ENCODE measurements around the gene NOL4L. TPM values are rescaled to one million over a fixed set of nuclear protein-coding genes. Genes with fewer than 3 reads are reported as not detected.

NOL4L gene
- total and polyA plus RNA-seq, 10 donors, result 3.4 to 45.4 (median 28.6) TPM

- Histone ChIP-seq H3K4me3 (peak overlapping the region in 6 of 8 donors; percentile 3 to 42 (median 16)), H3K27ac (peak overlapping the region; percentile 58 to 87 (median 78)), H3K27me3 (replicated peaks in 1 of 7) (no peaks in the 10 kb centered on the region), H3K4me1 (peaks cover 43 to 100% (median 89%) of the 10 kb centered on the region in 6 donors), H3K36me3 (peaks cover 0 to 43% (median 5%) of the 10 kb centered on the region in 6 donors), H3K9me3 (no peaks in the 10 kb centered on the region)
- no peak for TF ChIP-seq POLR2AphosphoS5 (IDR thresholded peaks at IDR 0.05)
- TF ChIP-seq POLR2A (IDR thresholded peaks at IDR 0.05), result no peak
- no peak for TF ChIP-seq CTCF (IDR thresholded peaks at IDR 0.05 in 8 of 11, conservative IDR thresholded peaks at IDR 0.05 in 3 of 11)
- intact Hi-C loops (cut with DNase I; ENCODE audit: low total_unique reads), result no loop called here
- WGBS, 5 donors, result 56 to 70% (median 62%) methylated on average over 20 to 29 of the region's 29 CpGs
- DNase-seq, result no peak
Measured at GRCh38 chr20:32473231-32474008, 111.7 kb downstream of the NOL4L start.

- Histone ChIP-seq H3K4me1 (peaks cover 46 to 100% (median 91%) of the 10 kb centered on the region in 6 donors), H3K27me3 (replicated peaks in 1 of 7) (no peaks in the 10 kb centered on the region), H3K4me3 (peak overlapping the region in 3 of 8 donors; percentile 16 to 42 (median 26)), H3K36me3 (peaks cover 0 to 43% (median 5%) of the 10 kb centered on the region in 6 donors), H3K9me3 (no peaks in the 10 kb centered on the region), H3K27ac (peak overlapping the region; percentile 43 to 87 (median 78))
- intact Hi-C loops (cut with DNase I; ENCODE audit: low total_unique reads), result no loop called here
- DNase-seq, result no peak
- TF ChIP-seq POLR2A (IDR thresholded peaks at IDR 0.05), result no peak
- no peak for TF ChIP-seq POLR2AphosphoS5 (IDR thresholded peaks at IDR 0.05)
- TF ChIP-seq CTCF (IDR thresholded peaks at IDR 0.05 in 8 of 11, conservative IDR thresholded peaks at IDR 0.05 in 3 of 11), result no peak
- WGBS, 5 donors, result 81 to 94% (median 90%) methylated on average over 3 to 6 of the region's 6 CpGs
Measured at GRCh38 chr20:32472581-32473207, 112.4 kb downstream of the NOL4L start.

GRCh38 chr20:32470940-32471339 lies 114.2 kb downstream of the NOL4L start:
- Histone ChIP-seq H3K4me3 (no peak overlapping the region), H3K27ac (peak overlapping the region; percentile 18 to 80 (median 74)), H3K9me3 (no peaks in the 10 kb centered on the region), H3K36me3 (peaks cover 0 to 54% (median 5%) of the 10 kb centered on the region in 6 donors), H3K27me3 (replicated peaks in 1 of 7) (no peaks in the 10 kb centered on the region), H3K4me1 (peaks cover 49 to 100% (median 89%) of the 10 kb centered on the region in 6 donors)
- TF ChIP-seq CTCF (IDR thresholded peaks at IDR 0.05 in 8 of 11, conservative IDR thresholded peaks at IDR 0.05 in 3 of 11) (no peak), POLR2AphosphoS5 (IDR thresholded peaks at IDR 0.05) (no peak)
- no peak for DNase-seq
- intact Hi-C loops (cut with DNase I; ENCODE audit: low total_unique reads), result no loop called here
- WGBS, 5 donors, result 72 to 81% (median 78%) methylated on average over 9 of the region's 9 CpGs
